HG02973 (cell line): Measurements from ENCODE around the gene RPL34.
"Not testable (repeated sequence)": the region's sequence is repeated elsewhere in the genome, so short reads cannot be mapped to it uniquely, and the experiment has no call there.

Experiments
- ATAC-seq: cut with Tn5 transposase; IDR thresholded peaks from one replicate; pipeline ENCODE4 v1.9.1; 2021; ENCODE audit warnings: moderate library complexity; ENCODE audit not compliant: unreplicated experiment

The RPL34 gene

GRCh38 chr4:108620101-108620932, at the start of gene RPL34:
RPL34 (plus strand) TSS chr4:108620576; CDS start chr4:108621960, 1,384 bp downstream.
- peak; percentile 100 for ATAC-seq

- no peak for ATAC-seq
Measured at GRCh38 chr4:108570993-108571569, 49.3 kb upstream of the RPL34 start.

- no peak for ATAC-seq
Measured at GRCh38 chr4:108574402-108574801, 46.0 kb upstream of the RPL34 start.

GRCh38 chr4:108581083-108581482, 39.3 kb upstream of the RPL34 start:
- ATAC-seq = no peak

- ATAC-seq = no peak
Measured at GRCh38 chr4:108586778-108587177, 33.6 kb upstream of the RPL34 start.

- no peak for ATAC-seq
Measured at GRCh38 chr4:108588878-108589277, 31.5 kb upstream of the RPL34 start.

GRCh38 chr4:108589961-108590360, 30.4 kb upstream of the RPL34 start:
- no peak for ATAC-seq

- ATAC-seq = no peak
Measured at GRCh38 chr4:108590776-108591175, 29.6 kb upstream of the RPL34 start.

GRCh38 chr4:108592674-108592986, 27.7 kb upstream of the RPL34 start:
- ATAC-seq = no peak

GRCh38 chr4:108594296-108594695, 26.1 kb upstream of the RPL34 start:
- ATAC-seq = not testable (repeated sequence)

- no peak for ATAC-seq
Measured at GRCh38 chr4:108596344-108596743, 24.0 kb upstream of the RPL34 start.

GRCh38 chr4:108601106-108601505, 19.3 kb upstream of the RPL34 start:
- ATAC-seq = no peak

- no peak for ATAC-seq
Measured at GRCh38 chr4:108601532-108601931, 18.8 kb upstream of the RPL34 start.

- no peak for ATAC-seq
Measured at GRCh38 chr4:108602163-108602562, 18.2 kb upstream of the RPL34 start.

- no peak for ATAC-seq
Measured at GRCh38 chr4:108607079-108607815, 13.1 kb upstream of the RPL34 start.

- ATAC-seq = no peak
Measured at GRCh38 chr4:108611365-108611764, 9.0 kb upstream of the RPL34 start.

- no peak for ATAC-seq
Measured at GRCh38 chr4:108612365-108612764, 8.0 kb upstream of the RPL34 start.

- no peak for ATAC-seq
Measured at GRCh38 chr4:108619372-108620100, 840 bp upstream of the RPL34 start.

- no peak for ATAC-seq
Measured at GRCh38 chr4:108620933-108621905, 843 bp downstream of the RPL34 start.

- no peak for ATAC-seq
Measured at GRCh38 chr4:108622022-108622421, 1.6 kb downstream of the RPL34 start.
